ENCODE results near the gene MSTN. TPM values are rescaled to one million over a fixed set of nuclear protein-coding genes. Genes with fewer than 3 reads are reported as not detected.

Gene MSTN
- total and polyA plus RNA-seq, 2 donors (not counting 3 experiments of a cell fraction or from before 2014, with no cell fraction given), result 0.04 TPM; not detected in 1

DNA sequence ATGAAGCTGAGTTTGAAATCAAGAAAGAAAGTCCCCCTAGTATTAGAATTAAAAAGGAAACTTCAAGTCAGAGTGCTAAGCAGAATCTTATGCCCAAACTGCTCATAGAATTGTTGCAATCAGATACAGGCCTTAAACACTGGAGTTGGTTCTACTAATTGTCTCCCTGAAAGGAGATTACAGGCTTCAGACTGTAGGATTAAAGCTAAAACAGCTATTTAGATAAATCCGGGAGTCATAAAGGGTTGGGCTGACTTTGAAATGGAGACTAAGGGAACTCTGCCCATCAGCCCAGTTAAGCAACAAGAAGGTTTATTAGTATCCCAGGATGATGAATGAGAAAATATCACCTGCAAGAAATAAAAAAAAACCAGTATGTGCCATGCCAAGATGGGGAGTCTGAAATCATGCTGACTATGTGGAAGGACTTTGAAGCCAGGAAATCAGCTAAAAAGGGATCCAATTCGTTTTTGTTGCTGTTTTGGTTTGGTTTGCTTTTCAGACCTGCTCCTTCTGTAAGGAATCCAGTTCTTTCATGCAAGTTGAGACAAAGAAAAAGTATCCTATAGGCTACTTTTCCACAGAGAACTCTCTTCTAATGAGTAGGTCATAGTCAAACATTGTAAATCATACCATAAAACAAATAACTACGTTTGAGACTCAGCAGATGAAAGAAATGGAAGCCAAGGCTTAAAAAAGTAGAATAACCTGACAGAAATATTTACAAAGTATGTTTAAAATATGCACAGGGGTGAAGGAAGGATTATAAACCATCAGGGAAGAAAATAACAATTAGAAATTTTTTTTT lies 37.6 kb upstream of the MSTN start:
- Histone ChIP-seq H3K36me3 (ENCODE audit: control insufficient read depth in 2 of 2, extremely low read depth in 1 of 2, insufficient read depth in 2 of 2, low read length in 2 of 2) (no peaks in the 10 kb centered on the region), H3K9me1 (replicated peaks; ENCODE audit: control insufficient read depth, extremely low read depth, insufficient read depth, low read length) (no peaks in the 10 kb centered on the region), H3K79me2 (ENCODE audit: control insufficient read depth, insufficient read depth, low read length) (no peaks in the 10 kb centered on the region), H3K9ac (replicated peaks; ENCODE audit: extremely low read depth, insufficient read depth, low read length) (no peak overlapping the region), H3K9me3 (replicated peaks; ENCODE audit: control insufficient read depth, insufficient read depth, low read length) (no peaks in the 10 kb centered on the region), H3K4me2 (ENCODE audit: insufficient read depth, low read length) (no peak overlapping the region), H3K27me3 (ENCODE audit: control insufficient read depth in 2 of 2, insufficient read depth in 2 of 2, low read length in 2 of 2) (no peaks in the 10 kb centered on the region), H3K4me1 (ENCODE audit: control insufficient read depth, extremely low read depth, insufficient read depth, low read length) (no peaks in the 10 kb centered on the region), H2AFZ (ENCODE audit: low read depth, low read length) (no peak overlapping the region), H3K27ac (ENCODE audit: insufficient read depth, low read depth, low read length) (no peak overlapping the region), H4K20me1 (replicated peaks; ENCODE audit: control insufficient read depth, extremely low read depth, insufficient read depth, low read length) (no peaks in the 10 kb centered on the region), H3K4me3 (replicated peaks in 1 of 3; ENCODE audit: insufficient read depth in 1 of 3, low read depth in 1 of 3, low read length in 3 of 3) (no peak overlapping the region)
- no peak for TF ChIP-seq GATA2 (IDR thresholded peaks at IDR 0.05; ENCODE audit: insufficient read depth, insufficient read length, low read depth, low read length)
- no peak for FAIRE-seq
- POLR2A ChIA-PET, result no interaction called here
- intact Hi-C loops (cut with micrococcal nuclease), result no loop called here
- CTCF ChIA-PET, result interaction anchor here (1.1 to 1.7 kb wide), 3 partner anchors 10 to 177 kb away, joined by 3 to 4 read pairs (median 4); no protein-coding TSS in a partner anchor
- dilution Hi-C loops (cut with MboI; ENCODE audit: extremely low pct_ligation_motif_present, low sequenced_read_pairs), result no loop called here
- no peak for DNase-seq (ENCODE audit: low read depth, low spot score)
- no TSS peak for BruUV-seq (replicated peaks)

GRCh38 chr2:190098851-190099250 lies 36.3 kb upstream of the MSTN start:
- TF ChIP-seq FOS (IDR thresholded peaks at IDR 0.05; ENCODE audit: borderline replicate concordance, insufficient read depth, low read length) (no peak), MYC (IDR thresholded peaks at IDR 0.05; ENCODE audit: low read depth, low read length) (no peak), POLR2AphosphoS5 (IDR thresholded peaks at IDR 0.05; ENCODE audit: insufficient read depth, low read depth, low read length) (no peak), MAX (IDR thresholded peaks at IDR 0.05; ENCODE audit: insufficient read depth, insufficient read length) (no peak), GATA2 (IDR thresholded peaks at IDR 0.05; ENCODE audit: insufficient read depth, insufficient read length, low read depth, low read length) (no peak), POLR2A (IDR thresholded peaks at IDR 0.05; ENCODE audit: low read depth, low read length) (no peak), EZH2 (IDR thresholded peaks at IDR 0.05; ENCODE audit: borderline replicate concordance, low read depth, low read length, severe bottlenecking) (no peak), JUN (IDR thresholded peaks at IDR 0.05; ENCODE audit: borderline replicate concordance, insufficient read depth, insufficient read length, low read depth) (no peak)
- TF ChIP-seq, protein P1, sequence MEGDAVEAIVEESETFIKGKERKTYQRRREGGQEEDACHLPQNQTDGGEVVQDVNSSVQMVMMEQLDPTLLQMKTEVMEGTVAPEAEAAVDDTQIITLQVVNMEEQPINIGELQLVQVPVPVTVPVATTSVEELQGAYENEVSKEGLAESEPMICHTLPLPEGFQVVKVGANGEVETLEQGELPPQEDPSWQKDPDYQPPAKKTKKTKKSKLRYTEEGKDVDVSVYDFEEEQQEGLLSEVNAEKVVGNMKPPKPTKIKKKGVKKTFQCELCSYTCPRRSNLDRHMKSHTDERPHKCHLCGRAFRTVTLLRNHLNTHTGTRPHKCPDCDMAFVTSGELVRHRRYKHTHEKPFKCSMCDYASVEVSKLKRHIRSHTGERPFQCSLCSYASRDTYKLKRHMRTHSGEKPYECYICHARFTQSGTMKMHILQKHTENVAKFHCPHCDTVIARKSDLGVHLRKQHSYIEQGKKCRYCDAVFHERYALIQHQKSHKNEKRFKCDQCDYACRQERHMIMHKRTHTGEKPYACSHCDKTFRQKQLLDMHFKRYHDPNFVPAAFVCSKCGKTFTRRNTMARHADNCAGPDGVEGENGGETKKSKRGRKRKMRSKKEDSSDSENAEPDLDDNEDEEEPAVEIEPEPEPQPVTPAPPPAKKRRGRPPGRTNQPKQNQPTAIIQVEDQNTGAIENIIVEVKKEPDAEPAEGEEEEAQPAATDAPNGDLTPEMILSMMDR (IDR thresholded peaks at IDR 0.05; ENCODE audit: extremely low read depth in 1 of 2, insufficient read depth in 1 of 2, low read depth in 1 of 2, low read length in 2 of 2), result no peak
- H4K20me1 ChIP-seq (replicated peaks; ENCODE audit: control insufficient read depth, extremely low read depth, insufficient read depth, low read length), result no peaks in the 10 kb centered on the region
- FAIRE-seq (no peak), DNase-seq (ENCODE audit: low read depth, low spot score) (no peak)
- dilution Hi-C loops (cut with MboI; ENCODE audit: extremely low pct_ligation_motif_present, low sequenced_read_pairs), result no loop called here
- no peaks in the 10 kb centered on the region for H3K9me1 ChIP-seq (replicated peaks; ENCODE audit: control insufficient read depth, extremely low read depth, insufficient read depth, low read length)
- no TSS peak for BruUV-seq (replicated peaks)
- H2AFZ ChIP-seq (ENCODE audit: low read depth, low read length), result no peak overlapping the region
- POLR2A ChIA-PET, result no interaction called here
- H3K36me3 ChIP-seq (ENCODE audit: control insufficient read depth in 2 of 2, extremely low read depth in 1 of 2, insufficient read depth in 2 of 2, low read length in 2 of 2), result no peaks in the 10 kb centered on the region
- H3K4me1 ChIP-seq (ENCODE audit: control insufficient read depth, extremely low read depth, insufficient read depth, low read length), result no peaks in the 10 kb centered on the region
- CTCF ChIA-PET, result interaction anchor here (1.0 to 1.7 kb wide), 3 partner anchors 10 to 178 kb away, joined by 3 to 6 read pairs (median 4); no protein-coding TSS in a partner anchor
- no peaks in the 10 kb centered on the region for H3K79me2 ChIP-seq (ENCODE audit: control insufficient read depth, insufficient read depth, low read length)
- intact Hi-C loops (cut with micrococcal nuclease), result no loop called here
- no peaks in the 10 kb centered on the region for H3K27me3 ChIP-seq (ENCODE audit: control insufficient read depth in 2 of 2, insufficient read depth in 2 of 2, low read length in 2 of 2)
- H3K4me3 ChIP-seq (replicated peaks in 1 of 3; ENCODE audit: insufficient read depth in 1 of 3, low read depth in 1 of 3, low read length in 3 of 3), result no peak overlapping the region
- no peak overlapping the region for H3K9ac ChIP-seq (replicated peaks; ENCODE audit: extremely low read depth, insufficient read depth, low read length)
- H3K27ac ChIP-seq (ENCODE audit: insufficient read depth, low read depth, low read length), result no peak overlapping the region
- no peaks in the 10 kb centered on the region for H3K9me3 ChIP-seq (replicated peaks; ENCODE audit: control insufficient read depth, insufficient read depth, low read length)
- no peak overlapping the region for H3K4me2 ChIP-seq (ENCODE audit: insufficient read depth, low read length)

Data from endothelial cell of umbilical vein (primary cell).